ENCODE data around the gene COL4A6.

DNA sequence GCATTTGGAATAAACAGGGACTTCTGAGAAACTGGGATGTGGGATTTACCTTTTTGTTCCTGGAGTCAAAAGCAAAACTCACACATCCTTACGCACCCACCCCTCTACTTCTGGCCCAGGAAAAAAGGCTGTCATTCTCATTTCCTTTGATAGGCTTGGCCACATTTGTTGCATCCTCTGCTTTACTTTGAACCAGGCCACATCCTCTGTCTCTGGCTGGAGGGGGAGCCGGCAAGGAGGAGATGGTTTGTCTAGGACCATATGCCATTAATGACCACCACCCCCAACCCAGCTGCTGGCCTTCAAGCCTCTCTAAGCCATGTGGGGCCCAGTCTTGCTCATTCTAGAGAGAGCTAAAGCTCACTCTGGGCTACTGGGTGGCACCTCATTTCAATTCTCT is 282.1 kb downstream of the COL4A6 start:
- TF ChIP-seq POLR2AphosphoS5 (IDR thresholded peaks at IDR 0.05; ENCODE audit: low read length) = no peak
- no peak for TF ChIP-seq EP300 (IDR thresholded peaks at IDR 0.05; ENCODE audit: borderline replicate concordance in 1 of 2, control insufficient read depth in 1 of 2, low read depth in 2 of 2, low read length in 2 of 2)
- TF ChIP-seq SPI1 (IDR thresholded peaks at IDR 0.05; ENCODE audit: borderline replicate concordance, insufficient read depth, low read depth, low read length) = no peak
- TF ChIP-seq, protein P1, sequence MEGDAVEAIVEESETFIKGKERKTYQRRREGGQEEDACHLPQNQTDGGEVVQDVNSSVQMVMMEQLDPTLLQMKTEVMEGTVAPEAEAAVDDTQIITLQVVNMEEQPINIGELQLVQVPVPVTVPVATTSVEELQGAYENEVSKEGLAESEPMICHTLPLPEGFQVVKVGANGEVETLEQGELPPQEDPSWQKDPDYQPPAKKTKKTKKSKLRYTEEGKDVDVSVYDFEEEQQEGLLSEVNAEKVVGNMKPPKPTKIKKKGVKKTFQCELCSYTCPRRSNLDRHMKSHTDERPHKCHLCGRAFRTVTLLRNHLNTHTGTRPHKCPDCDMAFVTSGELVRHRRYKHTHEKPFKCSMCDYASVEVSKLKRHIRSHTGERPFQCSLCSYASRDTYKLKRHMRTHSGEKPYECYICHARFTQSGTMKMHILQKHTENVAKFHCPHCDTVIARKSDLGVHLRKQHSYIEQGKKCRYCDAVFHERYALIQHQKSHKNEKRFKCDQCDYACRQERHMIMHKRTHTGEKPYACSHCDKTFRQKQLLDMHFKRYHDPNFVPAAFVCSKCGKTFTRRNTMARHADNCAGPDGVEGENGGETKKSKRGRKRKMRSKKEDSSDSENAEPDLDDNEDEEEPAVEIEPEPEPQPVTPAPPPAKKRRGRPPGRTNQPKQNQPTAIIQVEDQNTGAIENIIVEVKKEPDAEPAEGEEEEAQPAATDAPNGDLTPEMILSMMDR (IDR thresholded peaks at IDR 0.05 in 2 of 3, conservative IDR thresholded peaks at IDR 0.05 in 1 of 3; ENCODE audit: control insufficient read depth in 2 of 3, extremely low read depth in 1 of 3, insufficient read depth in 1 of 3, low read depth in 3 of 3, low read length in 3 of 3) = no peak
- TF ChIP-seq CEBPB (IDR thresholded peaks at IDR 0.05; ENCODE audit: borderline replicate concordance in 1 of 2, low read depth in 2 of 2, low read length in 2 of 2) = no peak
- TF ChIP-seq PAX8 (IDR thresholded peaks at IDR 0.05) = no peak
- TF ChIP-seq, protein P2, sequence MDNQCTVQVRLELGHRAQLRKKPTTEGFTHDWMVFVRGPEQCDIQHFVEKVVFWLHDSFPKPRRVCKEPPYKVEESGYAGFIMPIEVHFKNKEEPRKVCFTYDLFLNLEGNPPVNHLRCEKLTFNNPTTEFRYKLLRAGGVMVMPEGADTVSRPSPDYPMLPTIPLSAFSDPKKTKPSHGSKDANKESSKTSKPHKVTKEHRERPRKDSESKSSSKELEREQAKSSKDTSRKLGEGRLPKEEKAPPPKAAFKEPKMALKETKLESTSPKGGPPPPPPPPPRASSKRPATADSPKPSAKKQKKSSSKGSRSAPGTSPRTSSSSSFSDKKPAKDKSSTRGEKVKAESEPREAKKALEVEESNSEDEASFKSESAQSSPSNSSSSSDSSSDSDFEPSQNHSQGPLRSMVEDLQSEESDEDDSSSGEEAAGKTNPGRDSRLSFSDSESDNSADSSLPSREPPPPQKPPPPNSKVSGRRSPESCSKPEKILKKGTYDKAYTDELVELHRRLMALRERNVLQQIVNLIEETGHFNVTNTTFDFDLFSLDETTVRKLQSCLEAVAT (IDR thresholded peaks at IDR 0.05) = no peak
- TF ChIP-seq, protein P3, sequence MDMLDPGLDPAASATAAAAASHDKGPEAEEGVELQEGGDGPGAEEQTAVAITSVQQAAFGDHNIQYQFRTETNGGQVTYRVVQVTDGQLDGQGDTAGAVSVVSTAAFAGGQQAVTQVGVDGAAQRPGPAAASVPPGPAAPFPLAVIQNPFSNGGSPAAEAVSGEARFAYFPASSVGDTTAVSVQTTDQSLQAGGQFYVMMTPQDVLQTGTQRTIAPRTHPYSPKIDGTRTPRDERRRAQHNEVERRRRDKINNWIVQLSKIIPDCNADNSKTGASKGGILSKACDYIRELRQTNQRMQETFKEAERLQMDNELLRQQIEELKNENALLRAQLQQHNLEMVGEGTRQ (IDR thresholded peaks at IDR 0.05; ENCODE audit: borderline replicate concordance, low read depth, low read length) = no peak
- TF ChIP-seq NBN (IDR thresholded peaks at IDR 0.05) = no peak
- no peak for TF ChIP-seq SIN3A (IDR thresholded peaks at IDR 0.05; ENCODE audit: low read depth, low read length)
- TF ChIP-seq SIX5 (IDR thresholded peaks at IDR 0.05; ENCODE audit: low read depth, low read length, severe bottlenecking) = no peak
